Posterior vena cava (tissue), 2 donors: ENCODE measurements around the gene KCTD2. TPM values are rescaled to one million over a fixed set of nuclear protein-coding genes. Genes with fewer than 3 reads are reported as not detected.
A peak's percentile ranks its signal among the peaks of the same experiment; 100 is the strongest.
"Not testable (repeated sequence)": the region's sequence is repeated elsewhere in the genome, so short reads cannot be mapped to it uniquely, and the experiment has no call there.

Experiments used
- DNase-seq: peaks from one replicate; pipeline ENCODE4 v3.0.0-alpha.2; 2020; ENCODE audit warnings: low spot score
- intact Hi-C, 2 donors: fragments of 100-400 bp; cut with DNase I; formaldehyde crosslinking; loops; one replicate each; pipeline versions ENCODE4 v1.14.1 to v1.14.2; 2022 to 2023
- total RNA-seq, 2 donors: library from RNA; stranded (reverse); fragmentation: NEBNext Ultra II Directional; extraction: Animal tissue kit (Norgen Biotek cat#: 25700); gene quantifications; one replicate each; pipeline ENCODE4 v1.2.1, GENCODE V29; 2021
- donor health status: DM: yes; HTN: yes; CAD: no.
- donor health status: DM: yes; HTN: yes; CAD: no.

Gene KCTD2
- total RNA-seq, 2 donors from 2014 or later, result 23.0 to 25.0 TPM

DNA sequence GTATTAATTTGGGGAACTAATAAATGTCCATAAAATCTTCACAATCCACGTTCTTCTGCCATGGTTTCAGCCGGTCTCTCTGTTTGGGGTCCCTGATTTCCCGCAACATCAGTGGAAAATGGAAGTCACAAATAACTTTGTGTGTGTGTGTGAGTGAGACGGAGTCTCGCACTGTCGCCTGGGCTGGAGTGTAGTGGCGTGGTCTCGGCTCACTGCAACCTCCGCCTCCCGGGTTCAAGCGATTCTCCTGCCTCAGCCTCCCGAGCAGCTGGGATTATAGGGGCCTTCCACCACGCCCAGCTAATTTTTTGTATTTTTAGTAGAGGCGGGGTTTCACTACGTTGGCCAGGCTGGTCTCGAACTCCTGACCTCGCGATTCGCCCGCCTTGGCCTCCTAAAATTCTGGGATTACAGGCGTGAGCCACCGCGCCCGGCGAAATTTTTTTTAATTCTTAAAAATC, 1.0 kb upstream of the KCTD2 start:
- not testable (repeated sequence) for DNase-seq
- intact Hi-C loops, result loop anchor here in 1 of 2 donors (10.0 kb wide), 1 partner anchor 159 kb away; the partner anchor contains the start of gene NUP85

- peak; percentile 84 for DNase-seq
- intact Hi-C loops, result loop anchor here in 1 of 2 donors (10.0 kb wide), 1 partner anchor 157 kb away; the partner anchor contains the start of gene NUP85
These were observed 523 bp downstream of the KCTD2 start for GRCh38 chr17:75047398-75048098.

DNA sequence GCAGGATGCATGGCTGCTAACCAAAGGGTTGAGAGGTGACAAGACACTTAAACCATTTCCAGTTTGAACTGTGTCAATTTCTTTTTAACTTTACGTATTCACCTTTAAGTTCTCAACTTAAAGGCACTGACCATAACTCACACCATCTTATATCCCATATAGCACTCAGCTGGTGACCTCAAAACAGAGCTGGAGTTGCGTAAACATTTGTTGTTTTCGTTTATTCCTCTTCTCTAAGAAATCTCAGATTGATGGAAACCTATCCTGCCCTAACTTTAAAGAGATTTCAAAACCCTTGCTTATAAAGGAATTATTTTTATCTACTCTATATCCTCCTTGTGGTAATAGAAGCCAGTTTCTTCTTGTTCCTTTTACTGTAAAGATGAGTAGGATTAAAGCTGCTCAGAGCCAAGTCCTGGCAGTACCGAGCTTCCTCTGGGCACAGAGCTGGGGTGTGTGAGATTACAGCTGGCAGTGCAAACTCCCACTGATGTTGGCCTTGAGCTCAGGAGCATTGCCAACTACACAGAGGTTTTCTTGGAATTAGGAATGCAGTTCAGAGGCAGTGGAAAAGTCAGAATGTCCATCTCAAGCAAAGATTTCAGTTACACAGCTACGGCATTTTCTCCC, 1.3 kb downstream of the KCTD2 start:
- intact Hi-C loops, result loop anchor here in 1 of 2 donors (10.0 kb wide), 1 partner anchor 156 kb away; the partner anchor contains the start of gene NUP85
- no peak for DNase-seq

GRCh38 chr17:75049057-75049456, 2.0 kb downstream of the KCTD2 start:
- no peak for DNase-seq
- intact Hi-C loops, result loop anchor here in 1 of 2 donors (10.0 kb wide), 1 partner anchor 156 kb away; the partner anchor contains the start of gene NUP85

DNA sequence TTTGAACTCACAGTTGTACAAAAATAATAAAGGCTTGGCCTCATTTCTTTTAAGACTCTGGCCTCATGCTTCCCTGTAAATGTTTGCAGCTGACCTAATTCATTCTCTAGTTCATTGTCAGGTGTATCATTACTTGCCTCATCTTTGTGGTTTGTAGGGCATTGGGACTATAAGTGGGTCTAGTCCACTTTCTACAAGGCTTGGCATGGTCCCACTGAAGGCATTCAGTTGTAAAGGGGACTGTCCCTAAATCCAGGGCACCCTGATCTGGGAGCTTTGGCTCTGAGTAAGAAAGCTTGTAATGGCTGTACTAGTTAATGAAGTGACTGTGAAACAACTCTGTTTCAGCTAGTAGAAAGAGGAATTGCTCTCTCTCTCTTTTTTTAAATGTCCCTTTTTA, 2.7 kb downstream of the KCTD2 start:
- intact Hi-C loops, result loop anchor here in 1 of 2 donors (2.0 to 10.0 kb wide), 2 partner anchors 65 to 155 kb away; partner anchors contain the start of gene NUP85

DNA sequence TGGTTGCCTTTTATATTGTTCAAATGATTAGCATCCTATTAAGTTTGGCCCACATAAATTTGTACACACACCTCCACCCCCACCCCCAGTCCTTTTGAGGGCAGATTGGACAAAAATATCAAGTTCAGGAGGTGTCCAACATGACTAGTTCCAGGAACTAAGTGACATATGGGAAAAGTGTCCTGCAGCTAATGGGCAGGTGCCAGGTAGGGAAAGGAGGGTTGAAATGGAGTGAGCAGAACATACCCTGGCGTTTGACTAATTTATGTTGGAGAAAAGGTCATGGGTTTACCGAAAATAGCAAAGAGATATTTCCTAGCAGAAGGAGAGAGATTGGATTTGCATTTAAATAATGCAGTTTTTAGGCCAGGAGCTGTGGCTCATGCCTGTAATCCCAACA, 4.9 kb downstream of the KCTD2 start:
- DNase-seq, result no peak
- intact Hi-C loops, result loop anchor here in 1 of 2 donors (2.0 kb wide), 1 partner anchor 67 kb away; no protein-coding TSS in a partner anchor

More for the DNA sequence above, 2.7 kb downstream of the KCTD2 start:
- no peak for DNase-seq

DNA sequence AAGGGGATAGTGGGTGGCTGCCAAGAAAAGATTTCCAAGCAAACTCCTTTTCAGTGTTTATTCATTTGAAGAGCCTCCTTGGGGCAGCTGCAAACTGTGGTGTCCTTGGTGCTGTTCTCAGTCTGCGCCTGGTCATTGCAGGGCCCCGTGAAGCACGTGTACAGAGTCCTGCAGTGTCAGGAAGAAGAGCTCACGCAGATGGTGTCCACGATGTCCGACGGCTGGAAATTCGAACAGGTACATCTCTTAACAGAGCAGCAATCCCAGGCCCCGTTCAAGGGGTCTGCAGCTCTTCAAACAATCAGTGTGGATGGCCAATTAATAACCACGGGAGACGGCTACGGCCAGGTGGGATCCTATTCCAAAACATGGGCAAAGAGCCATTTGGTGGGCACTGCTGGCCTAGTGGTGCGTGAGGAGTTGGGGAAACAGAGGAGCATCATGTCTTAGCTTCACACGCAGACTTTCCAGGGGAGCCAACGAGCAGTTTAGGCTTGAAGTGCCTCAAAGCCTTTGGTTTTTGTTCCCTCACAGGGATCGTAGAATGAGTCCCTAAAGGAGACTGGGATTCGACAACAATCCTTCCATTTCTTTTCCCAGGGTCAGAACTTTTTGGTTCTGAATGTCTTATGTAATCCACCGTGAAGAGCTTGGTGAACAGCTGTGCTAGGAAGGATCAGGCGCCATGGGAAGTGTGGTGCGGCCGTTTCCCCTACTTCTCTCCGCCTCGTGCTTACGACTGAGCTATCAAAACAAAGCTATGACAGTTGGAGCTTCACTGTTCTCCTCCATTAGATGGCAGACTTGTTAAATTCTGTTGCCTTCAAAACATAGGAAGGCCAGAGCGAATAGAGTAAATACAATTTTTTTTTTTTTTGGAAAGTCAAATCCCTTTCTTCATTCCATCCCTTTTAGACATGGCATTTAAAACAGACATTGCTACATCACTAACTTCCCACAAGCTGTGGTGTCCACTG, 12.6 kb downstream of the KCTD2 start:
- intact Hi-C loops, result loop anchor here in 1 of 2 donors (10.0 kb wide), 1 partner anchor 145 kb away; the partner anchor contains the start of gene NUP85
- DNase-seq, result peak; percentile 69

DNA sequence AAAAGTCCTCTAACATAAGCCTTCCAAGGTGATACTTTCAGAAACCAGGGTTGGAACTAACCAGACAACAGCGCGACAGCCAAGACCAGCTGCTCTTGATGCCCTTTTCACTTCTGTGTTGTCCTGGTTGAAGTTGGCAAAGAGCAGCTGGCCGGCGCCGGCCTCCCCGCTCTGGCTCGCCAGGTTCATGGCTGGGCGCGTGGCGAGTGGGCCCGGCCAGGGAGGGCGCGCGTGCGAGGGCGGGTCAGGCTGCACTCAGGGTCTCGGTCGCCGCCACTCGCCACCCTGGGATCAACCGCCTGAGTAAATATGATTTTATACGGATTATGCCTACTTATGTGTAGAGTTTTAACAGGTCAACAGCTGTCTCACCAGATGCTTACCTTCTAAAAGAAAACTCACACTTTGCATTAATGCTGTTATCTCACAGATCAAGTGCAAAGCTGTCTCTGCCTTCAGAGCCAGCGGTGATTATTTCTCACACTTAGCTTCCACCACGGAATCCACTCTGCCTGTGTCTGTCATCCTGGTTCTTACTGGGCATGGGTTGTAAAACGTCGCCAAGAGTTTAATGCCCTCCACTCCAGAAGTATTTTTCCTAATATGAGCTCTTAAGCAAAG, 13.5 kb downstream of the KCTD2 start:
- peak; percentile 71 for DNase-seq
- intact Hi-C loops, result loop anchor here in 1 of 2 donors (10.0 kb wide), 1 partner anchor 144 kb away; the partner anchor contains the start of gene NUP85

DNA sequence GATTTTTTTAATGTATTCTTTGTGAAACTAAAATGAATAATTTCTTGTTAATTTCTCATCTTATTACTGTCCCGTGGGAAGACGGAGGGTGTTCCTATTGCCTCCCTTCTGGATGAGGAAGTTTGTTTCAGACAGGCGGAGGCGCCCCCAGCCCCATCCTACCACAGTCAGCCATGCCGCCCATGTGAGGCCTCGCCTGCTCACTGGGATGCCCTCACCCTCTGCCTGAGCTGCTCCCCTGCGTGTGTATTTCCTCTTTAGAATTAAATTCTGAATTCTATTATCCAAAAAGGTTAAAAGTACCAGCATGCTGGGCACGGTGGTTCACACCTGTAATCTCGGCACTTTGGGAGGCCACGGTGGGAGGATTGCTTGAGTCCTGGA, 14.0 kb downstream of the KCTD2 start:
- peak; percentile 38 for DNase-seq
- intact Hi-C loops, result loop anchor here in 1 of 2 donors (10.0 kb wide), 1 partner anchor 144 kb away; the partner anchor contains the start of gene NUP85

GRCh38 chr17:75061618-75062017, 14.6 kb downstream of the KCTD2 start:
- no peak for DNase-seq
- intact Hi-C loops, result loop anchor here in 1 of 2 donors (10.0 kb wide), 1 partner anchor 143 kb away; the partner anchor contains the start of gene NUP85

GRCh38 chr17:75063201-75063600, 16.2 kb downstream of the KCTD2 start:
- intact Hi-C loops, result loop anchor here in 1 of 2 donors (10.0 kb wide), 1 partner anchor 142 kb away; the partner anchor contains the start of gene NUP85
- no peak for DNase-seq

DNA sequence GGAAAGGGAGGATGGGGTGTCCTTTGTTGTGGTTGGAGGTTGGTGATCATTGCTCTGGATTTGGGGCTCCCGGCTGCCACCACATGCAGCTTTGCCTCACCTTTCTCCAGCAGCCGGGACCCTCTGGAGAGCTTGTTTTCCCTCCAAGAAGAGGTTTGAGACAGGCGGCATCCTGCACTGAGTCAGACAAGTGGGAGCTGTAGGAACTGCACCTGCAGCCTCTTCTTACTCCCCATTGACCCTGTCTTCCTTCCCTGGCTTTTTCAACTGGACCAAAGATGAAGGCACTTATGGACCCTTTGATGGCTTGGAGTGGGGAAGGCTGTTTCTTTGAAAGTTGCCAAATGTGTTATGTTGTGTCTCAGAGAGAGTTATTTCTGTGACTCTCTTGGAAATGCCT, 16.6 kb downstream of the KCTD2 start:
- intact Hi-C loops, result loop anchor here in 1 of 2 donors (10.0 kb wide), 1 partner anchor 141 kb away; the partner anchor contains the start of gene NUP85
- no peak for DNase-seq

DNA sequence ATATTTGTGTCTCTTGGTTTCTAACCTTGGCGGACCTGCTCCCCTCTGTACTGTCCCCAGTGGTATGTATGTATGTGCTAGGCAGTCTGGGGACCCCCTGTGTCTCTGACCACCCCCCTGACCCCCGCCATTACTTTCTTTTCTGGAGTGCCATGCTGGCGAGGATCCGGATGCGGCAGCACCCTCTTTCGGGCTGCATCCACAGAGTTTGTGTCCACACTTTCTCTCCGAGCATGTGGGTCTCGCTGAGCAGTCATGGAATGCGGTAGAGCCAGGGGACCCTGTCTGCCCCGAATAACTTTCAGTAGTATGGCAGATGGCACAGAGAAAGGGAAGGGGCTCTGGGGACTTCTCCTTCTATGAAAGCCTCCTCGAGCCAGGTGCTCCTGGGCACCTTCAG, 17.0 kb downstream of the KCTD2 start:
- intact Hi-C loops, result loop anchor here in 1 of 2 donors (10.0 kb wide), 1 partner anchor 141 kb away; the partner anchor contains the start of gene NUP85
- DNase-seq, result no peak

DNA sequence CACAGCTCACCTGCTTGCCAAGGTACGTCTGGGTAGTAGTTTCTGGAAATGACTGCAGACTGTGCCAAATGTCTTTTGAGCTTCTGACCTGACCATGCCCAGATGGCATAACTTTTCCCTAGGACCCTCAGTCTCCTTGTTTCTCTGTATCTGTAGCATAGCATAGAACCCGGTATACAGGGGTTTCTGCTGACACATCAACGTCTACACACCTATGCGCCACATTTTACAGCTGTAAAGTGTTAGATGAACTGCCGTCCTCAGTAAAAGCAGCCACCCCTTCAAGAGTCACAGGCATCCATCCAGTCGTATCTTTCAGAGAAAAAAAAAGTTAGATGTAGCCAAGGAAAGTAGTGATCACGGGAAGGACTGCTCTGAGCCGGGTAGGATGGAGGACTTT, 17.4 kb downstream of the KCTD2 start:
- intact Hi-C loops, result loop anchor here in 1 of 2 donors (10.0 kb wide), 1 partner anchor 140 kb away; the partner anchor contains the start of gene NUP85
- no peak for DNase-seq

- DNase-seq, result no peak
- intact Hi-C loops, result loop anchor here in 1 of 2 donors (10.0 kb wide), 1 partner anchor 140 kb away; the partner anchor contains the start of gene NUP85
These were observed 18.0 kb downstream of the KCTD2 start for GRCh38 chr17:75064867-75065561.

- DNase-seq, result no peak
- intact Hi-C loops, result loop anchor here in 1 of 2 donors (10.0 kb wide), 1 partner anchor 139 kb away; the partner anchor contains the start of gene NUP85
These were observed 18.6 kb downstream of the KCTD2 start for GRCh38 chr17:75065562-75066151.

DNA sequence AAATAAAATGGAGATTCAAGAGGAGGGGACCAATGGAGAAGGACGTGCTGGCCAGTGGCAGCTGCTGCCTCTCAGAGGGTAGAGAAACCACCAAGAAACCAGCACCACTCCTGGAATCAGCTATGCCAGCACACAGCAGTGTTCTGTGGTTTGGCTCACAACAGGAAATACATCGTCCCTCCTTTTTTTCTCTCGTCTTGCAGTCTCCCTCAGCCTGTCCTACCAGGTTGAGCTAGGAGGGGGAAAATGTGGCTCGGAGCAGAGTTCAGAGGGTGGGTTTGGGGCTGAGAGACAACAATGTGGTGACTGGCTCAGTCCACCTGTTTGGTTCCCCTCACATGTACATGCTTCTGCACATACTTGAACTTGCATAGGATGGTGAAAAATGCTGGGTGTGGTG, 20.8 kb downstream of the KCTD2 start:
- no peak for DNase-seq
- intact Hi-C loops, result loop anchor here in 1 of 2 donors (10.0 kb wide), 1 partner anchor 137 kb away; the partner anchor contains the start of gene NUP85
